Fibroblast of lung (primary cell): Measurements from ENCODE around the gene DHFR2.
"Not testable (repeated sequence)": the region's sequence is repeated elsewhere in the genome, so short reads cannot be mapped to it uniquely, and the experiment has no call there.

ENCODE experiments used
- CTCF ChIP-seq, 2 donors: IDR thresholded peaks in 1 of 2; conservative IDR thresholded peaks in 1 of 2; 1 replicate in 1 of 2; 2 replicates in 1 of 2; pipeline ENCODE4 v1.5.1; 2011 to 2012; ENCODE audit warnings: low read length in 2 of 2, control low read depth in 1 of 2, inconsistent platforms in 1 of 2, low read depth in 1 of 2, mild to moderate bottlenecking in 1 of 2
- EZH2 ChIP-seq: IDR thresholded peaks from 2 replicates; pipeline ENCODE4 v1.5.1; 2012; ENCODE audit warnings: low read length, control low read depth, mild to moderate bottlenecking; ENCODE audit errors: missing control alignments

GRCh38 chr3:94080552-94080951 is 17.8 kb upstream of the DHFR2 start:
- TF ChIP-seq CTCF (conservative IDR thresholded peaks at IDR 0.05 in 1 of 2, IDR thresholded peaks at IDR 0.05 in 1 of 2; ENCODE audit: low read depth in 1 of 2, low read length in 2 of 2); EZH2: not testable (repeated sequence)
